Activated T-helper 17 cell treated with anti-CD3 and anti-CD28 coated beads, Interleukin-2, amount 50 U/mL, for 72 hours (primary cell): Measurements from ENCODE around the gene UQCC2. TPM values are rescaled to one million over a fixed set of nuclear protein-coding genes. Genes with fewer than 3 reads are reported as not detected.

Experiments used
- ATAC-seq: fragments of 150-1000 bp; cut with Tn5 transposase; replicated peaks from 2 replicates; pipeline ENCODE4 v1.10.0; 2021; ENCODE audit warnings: mild to moderate bottlenecking, moderate library complexity
- H3K27ac Mint-ChIP-seq: one replicate; pipeline ENCODE4 v1.8.0; 2022; ENCODE audit warnings: mixed read lengths
- H3K27me3 Mint-ChIP-seq: one replicate; pipeline ENCODE4 v1.8.0; 2022; ENCODE audit warnings: mixed read lengths
- H3K36me3 Mint-ChIP-seq: one replicate; pipeline ENCODE4 v1.8.0; 2022; ENCODE audit warnings: low read depth, mild to moderate bottlenecking, mixed read lengths
- H3K4me1 Mint-ChIP-seq: one replicate; pipeline ENCODE4 v1.8.0; 2022; ENCODE audit warnings: mixed read lengths
- H3K4me3 Mint-ChIP-seq: one replicate; pipeline ENCODE4 v1.8.0; 2022; ENCODE audit warnings: mild to moderate bottlenecking, mixed read lengths
- H3K9me3 Mint-ChIP-seq: one replicate; pipeline ENCODE4 v1.8.0; 2022; ENCODE audit warnings: mixed read lengths
- total RNA-seq, 2 donors: library from RNA; stranded (reverse); gene quantifications; one replicate each; pipeline ENCODE4 v1.2.3, GENCODE V29; 2022

Gene UQCC2
- total RNA-seq, 2 donors from 2014 or later = 65.5 to 112 TPM

GRCh38 chr6:33712914-33713313 lies 1.4 kb upstream of the UQCC2 start:
- peaks cover 26% of the 10 kb centered on the region for H3K4me1 Mint-ChIP-seq
- no peaks in the 10 kb centered on the region for H3K27me3 Mint-ChIP-seq
- peaks cover 39% of the 10 kb centered on the region for H3K36me3 Mint-ChIP-seq
- H3K27ac Mint-ChIP-seq = no peak overlapping the region
- no peaks in the 10 kb centered on the region for H3K9me3 Mint-ChIP-seq
- peak overlapping the region; percentile 96 for H3K4me3 Mint-ChIP-seq
- no peak for ATAC-seq

GRCh38 chr6:33710296-33711121 lies 991 bp downstream of the UQCC2 start:
- Mint-ChIP-seq H3K9me3 (no peaks in the 10 kb centered on the region), H3K4me1 (peaks cover 28% of the 10 kb centered on the region), H3K27me3 (no peaks in the 10 kb centered on the region), H3K27ac (peak overlapping the region; percentile 98), H3K4me3 (peak overlapping the region; percentile 96), H3K36me3 (peaks cover 57% of the 10 kb centered on the region)
- no peak for ATAC-seq

- Mint-ChIP-seq H3K36me3 (peaks cover 58% of the 10 kb centered on the region), H3K4me3 (peak overlapping the region; percentile 96), H3K27me3 (no peaks in the 10 kb centered on the region), H3K9me3 (no peaks in the 10 kb centered on the region), H3K4me1 (peaks cover 28% of the 10 kb centered on the region), H3K27ac (peak overlapping the region; percentile 98)
- no peak for ATAC-seq
These were observed 1.8 kb downstream of the UQCC2 start for GRCh38 chr6:33709605-33710295.

- H3K9me3 Mint-ChIP-seq = no peaks in the 10 kb centered on the region
- peaks cover 69% of the 10 kb centered on the region for H3K36me3 Mint-ChIP-seq
- peak overlapping the region; percentile 96 for H3K4me3 Mint-ChIP-seq
- H3K27me3 Mint-ChIP-seq = no peaks in the 10 kb centered on the region
- no peak overlapping the region for H3K27ac Mint-ChIP-seq
- peaks cover 35% of the 10 kb centered on the region for H3K4me1 Mint-ChIP-seq
- no peak for ATAC-seq
These were observed 2.8 kb downstream of the UQCC2 start for GRCh38 chr6:33708516-33709204.

GRCh38 chr6:33707771-33708170 lies 3.7 kb downstream of the UQCC2 start:
- Mint-ChIP-seq H3K36me3 (peaks cover 72% of the 10 kb centered on the region), H3K9me3 (no peaks in the 10 kb centered on the region), H3K27me3 (no peaks in the 10 kb centered on the region), H3K4me3 (no peak overlapping the region), H3K4me1 (peaks cover 38% of the 10 kb centered on the region), H3K27ac (no peak overlapping the region)
- no peak for ATAC-seq

- Mint-ChIP-seq H3K36me3 (peaks cover 72% of the 10 kb centered on the region), H3K4me1 (peaks cover 38% of the 10 kb centered on the region), H3K4me3 (no peak overlapping the region), H3K27ac (no peak overlapping the region), H3K9me3 (no peaks in the 10 kb centered on the region), H3K27me3 (no peaks in the 10 kb centered on the region)
- ATAC-seq = no peak
These were observed 5.4 kb downstream of the UQCC2 start for GRCh38 chr6:33705955-33706725.

- no peaks in the 10 kb centered on the region for H3K27me3 Mint-ChIP-seq
- H3K36me3 Mint-ChIP-seq = peaks cover 72% of the 10 kb centered on the region
- no peaks in the 10 kb centered on the region for H3K9me3 Mint-ChIP-seq
- no peak overlapping the region for H3K27ac Mint-ChIP-seq
- no peak for ATAC-seq
- no peak overlapping the region for H3K4me3 Mint-ChIP-seq
- H3K4me1 Mint-ChIP-seq = peaks cover 35% of the 10 kb centered on the region
These were observed 6.1 kb downstream of the UQCC2 start for GRCh38 chr6:33705268-33705885.

- Mint-ChIP-seq H3K4me3 (no peak overlapping the region), H3K9me3 (no peaks in the 10 kb centered on the region), H3K27me3 (no peaks in the 10 kb centered on the region), H3K4me1 (peaks cover 33% of the 10 kb centered on the region), H3K27ac (peak overlapping the region; percentile 58), H3K36me3 (peaks cover 71% of the 10 kb centered on the region)
- no peak for ATAC-seq
These were observed 7.1 kb downstream of the UQCC2 start for GRCh38 chr6:33704215-33705066.

GRCh38 chr6:33702345-33702977 lies 9.0 kb downstream of the UQCC2 start:
- H3K4me1 Mint-ChIP-seq = peaks cover 25% of the 10 kb centered on the region
- no peak overlapping the region for H3K4me3 Mint-ChIP-seq
- H3K27me3 Mint-ChIP-seq = no peaks in the 10 kb centered on the region
- peaks cover 71% of the 10 kb centered on the region for H3K36me3 Mint-ChIP-seq
- peak overlapping the region; percentile 30 for H3K27ac Mint-ChIP-seq
- peak; percentile 59 for ATAC-seq
- H3K9me3 Mint-ChIP-seq = no peaks in the 10 kb centered on the region

GRCh38 chr6:33700391-33701050 lies 11.0 kb downstream of the UQCC2 start:
- H3K27me3 Mint-ChIP-seq = no peaks in the 10 kb centered on the region
- ATAC-seq = peak; percentile 88
- peaks cover 41% of the 10 kb centered on the region for H3K4me1 Mint-ChIP-seq
- H3K4me3 Mint-ChIP-seq = peak overlapping the region; percentile 48
- H3K36me3 Mint-ChIP-seq = peaks cover 76% of the 10 kb centered on the region
- H3K27ac Mint-ChIP-seq = peak overlapping the region; percentile 77
- H3K9me3 Mint-ChIP-seq = no peaks in the 10 kb centered on the region

- Mint-ChIP-seq H3K4me3 (peak overlapping the region; percentile 48), H3K36me3 (peaks cover 83% of the 10 kb centered on the region), H3K9me3 (no peaks in the 10 kb centered on the region), H3K4me1 (peaks cover 44% of the 10 kb centered on the region), H3K27me3 (no peaks in the 10 kb centered on the region), H3K27ac (peak overlapping the region; percentile 77)
- ATAC-seq = peak; percentile 41
These were observed 11.8 kb downstream of the UQCC2 start for GRCh38 chr6:33699739-33700138.

- Mint-ChIP-seq H3K27ac (peak overlapping the region; percentile 77), H3K4me1 (peaks cover 45% of the 10 kb centered on the region), H3K36me3 (peaks cover 83% of the 10 kb centered on the region), H3K27me3 (no peaks in the 10 kb centered on the region), H3K9me3 (no peaks in the 10 kb centered on the region), H3K4me3 (peak overlapping the region; percentile 48)
- ATAC-seq = no peak
These were observed 12.4 kb downstream of the UQCC2 start for GRCh38 chr6:33699131-33699530.
